GM19238 (cell line): Measurements from ENCODE around the gene PPP1CA.
A peak's percentile ranks its signal among the peaks of the same experiment; 100 is the strongest.

ENCODE experiments used
- DNase-seq: peaks from one replicate; pipeline ENCODE4 v3.0.0; 2011; ENCODE audit warnings: low spot score; ENCODE audit not compliant: insufficient read length

PPP1CA gene

DNA sequence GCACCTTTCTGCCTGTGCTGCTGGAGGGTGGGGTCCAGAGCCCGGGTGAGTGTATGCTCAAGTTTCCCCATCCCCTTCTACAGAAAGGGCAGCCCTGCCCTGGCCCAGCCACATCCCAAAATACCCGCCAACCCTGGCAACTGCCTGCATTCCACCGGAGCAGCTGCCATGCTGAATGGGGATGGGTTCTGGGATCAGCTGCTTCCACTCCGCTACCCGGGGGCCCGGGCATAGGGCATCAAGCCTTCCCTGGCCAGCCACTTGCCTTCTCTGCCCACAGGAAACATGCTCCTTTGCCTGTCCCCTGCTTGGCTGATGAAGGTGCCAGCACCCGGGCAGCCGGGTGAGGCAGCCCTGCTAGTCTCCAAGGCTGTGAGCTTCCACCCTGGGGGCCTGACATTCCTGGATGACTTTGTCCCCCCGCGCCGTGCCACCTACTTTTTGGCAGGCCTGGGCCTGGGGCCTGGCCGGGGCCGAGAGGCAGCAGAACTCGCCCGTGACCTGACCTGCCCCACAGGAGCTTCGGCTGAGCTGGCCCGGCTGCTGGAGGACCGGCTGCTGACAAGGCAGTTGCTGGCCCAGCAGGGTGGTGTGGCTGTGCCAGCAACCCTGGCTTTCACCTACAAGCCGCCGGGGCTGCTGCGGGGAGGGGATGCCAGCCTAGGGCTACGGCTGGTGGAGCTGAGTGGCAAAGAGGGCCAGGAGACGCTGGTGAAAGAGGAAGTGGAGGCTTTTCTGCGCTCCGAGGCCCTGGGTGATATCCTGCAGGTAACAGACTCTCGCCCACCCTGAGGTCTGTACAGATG is 17.0 kb upstream of the PPP1CA start:
- DNase-seq = no peak

DNA sequence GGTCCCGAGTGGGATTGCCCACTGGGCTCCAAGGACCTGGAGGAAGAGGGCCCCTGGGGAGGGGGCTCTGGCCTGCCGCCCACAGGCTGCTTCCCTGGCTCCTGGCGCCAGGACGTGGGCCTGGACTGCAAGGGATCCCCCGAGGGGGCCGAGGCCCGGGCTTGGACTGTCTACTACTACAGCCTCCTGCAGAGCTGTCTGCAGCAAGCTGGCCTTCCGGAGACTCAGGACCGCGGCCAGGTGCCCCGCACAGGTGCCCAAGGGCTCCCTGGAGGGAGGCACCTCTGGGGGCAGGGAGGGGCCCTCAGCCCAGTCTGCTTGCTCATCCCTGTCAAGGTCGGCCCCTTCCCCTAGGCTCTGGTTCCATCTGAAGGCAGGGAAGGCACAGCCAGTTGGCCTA is 15.8 kb upstream of the PPP1CA start:
- DNase-seq = no peak

DNA sequence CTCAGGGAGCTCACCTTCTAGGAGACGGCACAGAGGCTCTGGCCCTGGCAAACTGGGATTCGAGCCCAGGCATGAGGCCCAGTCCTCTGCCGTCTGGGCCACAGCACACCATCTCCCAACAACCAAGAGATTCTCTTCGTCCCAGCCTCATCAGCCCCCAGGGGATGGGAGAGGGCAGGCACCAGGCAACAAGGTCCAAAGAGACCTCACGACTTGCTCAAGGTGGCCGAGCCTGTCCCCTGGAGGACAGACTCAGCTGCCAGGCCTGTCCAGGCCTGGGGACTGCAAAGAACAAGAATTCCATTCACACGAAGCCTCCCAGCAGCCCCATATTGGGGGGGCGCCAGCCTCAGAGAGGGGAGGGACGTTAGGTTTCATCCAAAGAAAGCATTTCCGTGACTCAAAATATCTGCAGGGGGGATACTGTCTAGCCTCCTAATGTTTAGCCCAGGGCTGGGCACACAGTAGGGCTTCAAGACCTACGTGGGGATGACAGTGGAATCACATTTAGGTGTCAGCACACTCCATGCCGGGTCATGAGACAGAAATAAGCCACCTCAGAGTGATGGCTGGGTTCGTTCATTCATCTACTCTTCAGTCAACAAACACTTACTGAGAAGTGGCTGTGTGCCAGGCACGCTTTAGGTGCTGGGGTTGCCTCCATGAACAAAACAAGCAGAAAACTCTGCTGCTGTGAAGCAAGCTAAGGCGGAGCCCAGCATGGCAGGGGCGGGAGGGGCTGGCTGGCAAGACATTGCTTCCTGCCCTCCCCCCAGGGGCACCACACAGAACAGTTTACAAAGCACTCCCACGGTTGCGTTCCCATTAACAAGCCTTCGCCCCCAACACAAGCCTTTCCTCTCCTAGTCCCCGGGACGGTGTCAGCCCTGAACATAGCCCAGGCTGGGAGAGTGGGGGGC is 15.0 kb upstream of the PPP1CA start:
- no peak for DNase-seq

DNA sequence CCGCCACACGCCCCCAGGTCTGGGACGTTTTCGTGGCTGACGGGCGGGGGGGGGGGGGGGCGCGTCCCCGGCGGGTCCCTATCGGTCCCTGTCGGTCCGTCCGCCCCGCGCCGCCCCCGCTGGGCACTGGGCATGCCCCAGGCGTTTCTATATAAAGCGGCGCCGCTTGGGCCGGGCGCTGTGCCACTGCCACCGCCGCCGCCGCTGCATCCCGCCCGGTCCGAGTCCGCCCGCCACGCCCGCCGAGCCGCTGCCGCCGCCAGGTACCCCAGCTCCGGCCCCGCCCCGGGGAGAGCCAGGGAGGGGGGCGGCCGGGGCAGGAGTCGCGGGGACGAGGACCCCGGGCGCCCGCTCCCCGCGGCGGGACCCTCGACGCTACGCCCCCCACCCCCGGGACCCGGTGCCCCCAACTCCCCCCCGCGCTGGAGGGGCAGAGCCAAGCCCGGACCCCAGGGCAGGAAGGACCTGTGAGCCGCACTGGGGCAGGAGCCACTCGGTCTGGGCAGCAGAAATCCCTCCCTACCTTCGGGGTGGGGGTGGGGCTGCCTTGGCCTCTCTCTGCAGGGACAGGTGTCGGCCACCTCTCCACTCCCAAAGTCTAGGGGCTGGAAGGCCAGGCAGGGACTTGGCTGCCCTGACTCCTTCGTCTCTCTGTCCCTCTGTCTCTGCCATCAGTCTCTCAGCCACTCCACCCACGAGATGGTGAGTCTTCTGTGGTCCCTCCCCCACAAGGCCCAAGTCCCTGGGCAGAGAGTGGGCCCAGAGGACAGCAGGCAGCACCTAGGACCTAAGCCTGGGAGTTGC is 14.0 kb upstream of the PPP1CA start, which contains the start of gene CARNS1:
TSS of gene CARNS1 (plus strand) at position 178 of the 804 bp plus-strand sequence. CDS start at position 700, 522 bp downstream.
- no peak for DNase-seq

DNA sequence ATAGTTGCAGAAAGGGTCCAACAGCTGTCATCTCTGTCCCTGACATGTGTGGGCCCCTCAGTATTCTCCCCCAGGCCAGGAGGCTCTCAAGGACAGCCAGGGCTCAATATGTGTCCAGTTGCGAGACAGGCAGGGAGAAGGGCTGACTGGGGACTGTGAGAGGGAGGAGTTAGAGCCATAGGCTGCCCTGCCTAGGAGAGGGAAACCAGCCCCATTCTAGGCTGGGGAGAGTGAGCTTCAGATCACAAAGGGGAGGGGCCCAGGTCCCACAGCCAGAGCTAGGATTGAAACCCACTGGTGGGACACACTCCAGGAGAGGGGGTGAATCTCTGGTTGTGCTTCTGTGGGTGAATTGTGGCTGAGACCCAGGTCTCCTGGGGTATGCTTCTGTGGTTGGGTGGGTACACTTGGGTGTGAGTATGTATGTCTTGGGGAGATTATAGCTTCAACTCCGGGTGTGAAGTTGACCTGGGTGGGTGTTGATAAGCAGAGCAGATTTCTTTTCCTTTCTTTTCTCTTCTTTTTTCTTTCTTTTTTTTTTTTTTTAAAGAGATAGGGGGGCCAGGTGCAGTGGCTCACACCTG is 11.7 kb upstream of the PPP1CA start:
- DNase-seq = no peak

DNA sequence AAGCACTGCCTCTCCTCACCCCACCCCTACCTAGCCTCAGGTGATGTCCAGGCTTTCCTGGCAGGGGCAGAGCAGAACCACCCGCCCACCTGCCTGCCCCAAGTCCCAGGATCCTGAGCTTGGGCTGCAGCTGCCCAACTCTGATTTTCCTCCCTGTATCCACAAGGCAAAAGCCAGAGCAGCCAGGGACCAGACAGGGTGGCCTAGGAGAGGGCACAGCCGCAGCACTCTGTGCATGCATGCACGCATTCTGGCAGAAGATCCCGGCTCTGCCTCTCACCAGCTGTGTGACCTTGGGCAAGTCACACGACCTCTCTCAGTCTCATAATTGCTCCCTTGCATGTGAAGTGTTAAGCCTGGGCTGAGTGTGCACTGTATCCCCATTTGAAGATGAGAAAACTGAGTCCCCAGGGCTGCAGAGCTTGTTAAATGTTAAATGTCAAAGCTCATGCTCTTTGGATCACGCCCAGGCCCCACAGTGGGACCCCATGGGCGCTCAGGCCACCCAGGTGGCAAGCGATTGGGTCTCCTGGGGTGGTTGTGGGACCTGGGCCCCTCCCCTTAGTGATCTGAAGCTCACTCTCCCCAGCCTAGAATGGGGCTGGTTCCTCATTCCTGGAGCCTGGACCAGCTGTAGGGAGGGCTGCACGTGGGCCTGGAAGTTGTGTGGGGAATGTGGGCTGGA is 11.0 kb upstream of the PPP1CA start:
- DNase-seq = no peak

DNA sequence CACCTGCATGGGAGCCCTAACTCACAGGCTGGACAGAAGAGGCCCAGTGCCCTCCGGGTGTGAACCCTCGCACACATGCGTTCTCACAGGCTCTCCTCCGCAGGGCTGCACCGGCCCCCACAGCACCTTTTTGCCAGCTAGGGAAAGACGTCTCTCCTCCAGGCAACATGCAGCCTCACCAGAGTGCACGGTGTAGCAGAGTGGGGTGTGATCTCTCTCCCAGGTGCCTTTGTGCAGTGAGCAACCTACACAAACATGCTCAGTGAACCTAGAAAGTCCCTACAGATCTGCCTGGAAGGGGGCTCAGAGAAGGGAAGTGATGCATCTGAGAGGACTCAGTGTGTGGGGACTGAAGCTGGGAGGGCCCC is 10.1 kb upstream of the PPP1CA start:
- no peak for DNase-seq

DNA sequence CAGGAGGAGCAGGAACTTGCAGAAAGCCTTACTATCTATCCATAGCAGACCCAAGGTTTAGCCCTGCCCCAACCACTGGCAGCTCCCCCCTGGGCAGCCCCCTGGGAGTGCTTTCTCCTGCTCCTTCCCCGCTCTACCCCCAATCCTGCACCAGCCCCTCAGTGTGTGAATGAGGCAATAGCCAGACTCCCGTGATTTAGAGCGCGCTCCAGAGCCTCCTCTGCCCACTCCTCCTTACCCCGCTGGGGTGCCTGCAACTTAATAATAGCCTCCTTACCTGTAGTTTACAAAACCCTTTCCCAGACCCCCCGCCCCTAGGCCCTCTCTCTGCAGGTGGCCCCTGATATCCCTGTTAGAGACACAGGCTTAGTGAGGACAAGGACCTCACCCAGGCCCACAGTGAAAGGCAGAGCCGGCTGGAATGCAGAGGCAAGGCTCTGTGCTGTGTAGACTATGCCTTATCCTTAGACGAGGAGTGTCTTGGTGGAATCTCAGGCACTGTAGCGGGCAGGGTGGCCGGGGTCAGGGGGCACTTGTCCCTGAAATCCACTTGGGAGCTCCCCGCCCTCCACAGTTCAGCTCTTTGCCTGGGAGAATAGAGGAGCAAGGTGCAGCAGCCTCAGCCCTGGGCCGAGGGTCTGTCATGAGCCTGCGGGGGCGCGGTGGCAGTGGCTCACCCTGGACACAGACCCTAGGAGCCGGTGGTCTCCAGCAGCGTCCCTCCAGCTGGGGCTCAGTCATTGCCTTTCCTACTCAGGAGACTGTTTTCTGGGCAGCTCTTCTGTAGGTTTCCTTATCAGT is 9.5 kb upstream of the PPP1CA start:
- no peak for DNase-seq

DNA sequence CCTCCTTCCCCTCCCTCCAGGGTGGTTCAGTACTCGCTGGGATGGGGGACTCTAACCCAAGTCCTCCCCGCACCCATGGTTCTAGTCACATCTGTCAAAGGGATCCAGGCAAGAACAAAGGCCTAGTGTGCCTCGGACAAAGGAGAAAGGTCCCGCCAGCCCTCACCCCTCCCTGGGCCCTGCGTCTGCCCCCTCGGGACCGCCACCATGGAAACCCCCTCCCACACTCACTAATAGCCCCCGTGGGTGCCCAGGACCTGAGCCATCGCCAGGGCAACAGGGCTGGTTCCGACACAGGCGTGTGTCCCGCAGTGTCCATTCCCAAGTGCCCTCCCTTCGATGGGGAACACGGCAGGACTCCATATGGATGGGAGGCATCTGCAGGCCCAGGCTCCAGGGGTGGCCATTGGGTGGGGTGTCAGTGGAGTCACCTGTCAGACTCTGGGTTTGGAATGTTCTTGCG is 8.7 kb upstream of the PPP1CA start:
- DNase-seq = no peak

DNA sequence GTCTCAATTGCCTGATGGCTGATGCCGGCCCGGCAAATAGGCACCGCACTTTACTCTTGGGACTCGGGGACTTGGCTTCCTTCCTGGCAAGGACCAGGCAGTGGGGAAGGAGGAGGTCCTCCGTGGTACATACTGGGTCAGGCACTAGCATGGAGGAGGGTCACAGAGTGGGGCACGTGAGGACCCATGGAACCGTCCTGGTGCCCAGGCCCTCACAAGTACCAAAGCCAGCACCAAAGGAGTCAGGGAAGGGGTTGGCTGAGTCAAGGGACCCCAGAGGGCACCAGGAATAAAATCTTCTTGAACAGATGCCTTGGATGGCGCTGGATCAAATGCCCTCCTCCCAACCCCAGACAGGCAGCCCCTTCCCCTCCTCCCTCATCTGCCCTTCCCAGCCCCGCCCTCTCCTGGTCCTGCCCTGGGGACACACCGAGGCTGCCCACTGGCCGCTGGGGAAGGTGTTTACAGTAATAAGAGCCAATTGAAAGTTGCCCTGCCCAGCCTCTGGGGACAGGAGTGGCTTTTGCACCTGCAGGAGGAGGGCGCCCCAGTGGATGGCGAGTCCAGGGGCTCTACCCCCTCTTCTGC is 8.2 kb upstream of the PPP1CA start:
- DNase-seq = no peak

DNA sequence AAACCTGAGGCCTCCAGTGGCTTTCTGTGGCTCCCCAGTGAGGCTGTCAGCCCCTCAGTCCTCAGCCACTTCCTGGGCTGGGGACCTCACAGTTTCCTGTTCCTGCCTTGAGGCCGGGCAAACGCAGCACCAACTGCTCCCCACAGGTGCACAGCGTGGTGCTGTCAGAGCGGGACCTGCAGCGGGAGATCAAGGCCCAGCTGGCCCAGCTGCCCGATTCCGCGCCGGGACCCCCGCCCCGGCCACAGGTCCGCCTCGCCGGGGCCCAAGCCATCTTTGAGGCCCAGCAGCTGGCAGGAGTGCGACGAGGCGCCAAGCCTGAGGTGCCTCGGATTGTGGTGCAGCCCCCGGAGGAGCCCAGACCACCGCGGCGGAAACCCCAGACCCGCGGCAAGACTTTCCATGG is 7.6 kb upstream of the PPP1CA start:
- DNase-seq = peak; percentile 90

DNA sequence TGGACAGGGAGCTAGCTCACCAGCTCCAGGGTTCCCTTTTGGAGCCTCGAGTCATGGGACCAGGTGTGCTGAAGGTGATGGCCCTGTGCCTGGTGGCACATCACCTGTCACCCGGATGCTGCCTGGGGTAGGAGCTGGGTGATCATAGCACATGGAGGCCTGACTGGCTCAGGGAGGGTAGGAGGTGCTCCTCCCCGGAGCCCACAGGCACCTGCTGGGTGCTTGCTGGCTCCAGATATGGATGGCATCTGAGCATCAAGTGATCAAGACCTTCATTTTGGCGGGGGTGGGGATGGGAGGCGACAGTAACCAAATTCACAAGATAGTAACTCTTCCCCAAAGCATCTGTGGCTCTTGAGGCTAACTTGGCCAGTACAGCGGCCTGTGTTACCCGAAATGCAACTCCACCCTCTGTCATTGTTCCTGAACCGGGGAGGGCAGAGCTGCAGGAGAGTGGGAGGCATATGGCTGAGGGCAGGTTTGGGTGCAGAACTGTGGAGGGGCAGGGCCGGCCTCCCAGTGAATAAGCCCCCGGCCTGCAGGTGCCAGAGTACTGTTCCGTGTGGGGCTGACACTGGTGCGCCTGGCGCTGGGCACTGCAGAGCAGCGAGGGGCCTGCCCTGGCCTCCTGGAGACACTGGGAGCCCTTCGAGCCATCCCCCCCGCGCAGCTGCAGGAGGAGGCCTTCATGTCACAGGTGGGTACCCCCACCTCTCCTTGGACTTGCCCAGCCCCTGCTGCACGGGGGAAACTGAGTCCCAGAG is 7.0 kb upstream of the PPP1CA start:
- no peak for DNase-seq

DNA sequence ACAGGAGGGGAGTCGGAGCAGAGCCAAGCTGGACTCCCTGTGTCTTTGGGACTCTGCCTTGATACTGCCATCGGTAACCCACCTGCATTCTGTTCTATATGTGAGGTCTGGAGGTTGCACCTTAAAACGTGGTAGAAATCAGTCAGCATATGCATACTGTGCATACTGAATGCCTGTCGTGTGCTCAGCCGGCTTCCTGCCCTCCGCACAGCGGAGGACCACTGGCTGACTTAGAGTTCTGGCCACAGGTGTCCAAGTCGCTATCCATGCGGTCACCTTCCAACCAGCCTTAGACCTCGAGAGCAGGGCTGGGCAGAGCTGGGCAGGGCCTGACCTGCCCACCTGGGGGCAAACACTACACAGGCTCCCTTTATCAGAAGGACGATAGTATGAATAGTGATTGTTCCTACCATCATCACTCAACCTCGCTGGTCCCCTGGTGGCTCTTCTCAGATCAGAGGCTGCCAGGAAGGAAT is 6.1 kb upstream of the PPP1CA start:
- DNase-seq = no peak

DNA sequence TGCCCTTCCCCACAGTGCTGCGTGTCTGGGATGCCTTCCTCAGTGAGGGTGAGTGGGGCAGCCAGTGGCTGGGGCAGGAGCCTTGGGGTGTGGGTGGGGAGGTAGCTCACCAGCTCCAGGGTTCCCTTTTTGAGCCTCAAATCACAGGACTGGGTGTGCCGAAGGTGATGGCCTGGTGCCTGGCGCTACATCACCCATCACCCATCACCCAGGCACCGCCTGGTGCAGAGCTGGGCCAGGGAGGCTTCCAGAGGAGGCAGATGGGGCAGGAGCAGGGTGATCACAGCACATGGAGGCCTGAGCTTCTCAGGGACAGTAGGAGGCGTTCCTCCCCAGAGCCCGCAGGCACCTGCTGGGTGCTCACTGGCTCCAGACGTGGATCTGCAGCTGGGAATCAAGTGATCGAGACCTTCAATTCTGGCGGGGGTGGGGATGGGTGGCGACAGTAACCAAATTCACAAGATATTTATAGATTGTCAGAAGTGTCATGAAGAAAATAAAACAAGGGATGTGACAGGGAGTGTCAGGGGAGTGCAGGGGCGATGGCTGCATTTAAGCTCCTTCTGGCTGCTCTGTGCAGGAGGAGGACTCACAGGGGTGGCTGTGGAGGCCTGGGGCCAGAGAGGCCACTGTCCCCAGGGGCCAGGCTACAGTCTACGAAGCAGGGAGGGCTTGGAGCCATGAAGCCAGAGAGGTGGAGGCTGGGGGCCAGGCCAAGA is 5.5 kb upstream of the PPP1CA start:
- DNase-seq = no peak

DNA sequence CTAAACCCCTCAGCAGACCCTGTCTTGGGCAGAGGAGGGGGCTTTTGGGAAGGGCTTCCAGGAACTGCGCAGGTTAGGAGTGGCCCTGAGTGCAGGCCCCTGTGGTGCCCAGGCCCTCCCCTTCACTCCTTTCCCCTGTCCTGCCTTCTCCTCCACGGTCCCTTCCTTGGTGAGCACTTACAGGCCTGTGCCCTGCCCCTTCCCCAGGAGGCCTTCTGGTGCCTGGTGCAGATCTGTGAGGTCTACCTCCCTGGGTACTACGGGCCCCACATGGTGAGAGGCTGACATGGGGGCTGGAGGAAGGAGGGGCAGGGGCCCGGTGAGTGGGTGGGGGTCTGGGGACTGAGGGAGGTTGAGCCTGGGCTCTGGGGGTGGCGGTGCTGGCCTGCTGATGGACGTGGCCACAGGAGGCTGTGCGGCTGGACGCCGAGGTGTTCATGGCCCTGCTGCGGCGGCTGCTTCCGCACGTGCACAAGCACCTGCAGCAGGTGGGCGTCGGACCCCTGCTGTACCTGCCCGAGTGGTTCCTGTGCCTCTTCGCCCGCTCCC is 4.8 kb upstream of the PPP1CA start:
- no peak for DNase-seq

DNA sequence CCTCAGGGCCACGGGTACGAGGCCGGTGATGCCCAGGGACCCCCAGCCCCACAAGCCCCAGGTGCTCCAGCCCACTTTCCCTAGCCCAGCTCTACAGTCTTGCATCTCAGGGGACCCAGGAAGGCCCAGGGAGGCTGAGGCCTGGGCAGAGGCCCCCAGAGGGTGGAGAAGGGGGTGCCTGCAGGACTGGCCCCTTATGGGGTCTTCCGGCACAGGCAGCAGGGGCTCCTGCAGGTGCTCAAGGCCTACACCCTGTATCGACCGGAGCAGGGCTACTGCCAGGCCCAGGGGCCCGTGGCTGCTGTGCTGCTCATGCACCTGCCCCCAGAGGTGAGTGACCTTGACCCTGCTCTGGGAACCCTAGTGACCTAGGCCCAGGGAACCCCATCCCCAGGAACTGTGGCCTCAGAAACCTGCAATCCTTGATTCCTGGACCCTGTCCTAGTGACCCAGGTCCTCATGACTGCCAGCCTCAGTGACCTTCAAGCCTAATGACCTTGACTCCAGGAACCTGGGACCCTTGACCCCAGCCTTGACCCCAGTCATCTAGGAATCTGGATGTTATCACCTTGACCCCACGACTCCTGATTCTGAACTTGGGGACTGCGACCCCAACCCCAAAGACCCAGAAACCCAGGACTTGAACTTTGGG is 4.2 kb upstream of the PPP1CA start:
- no peak for DNase-seq

DNA sequence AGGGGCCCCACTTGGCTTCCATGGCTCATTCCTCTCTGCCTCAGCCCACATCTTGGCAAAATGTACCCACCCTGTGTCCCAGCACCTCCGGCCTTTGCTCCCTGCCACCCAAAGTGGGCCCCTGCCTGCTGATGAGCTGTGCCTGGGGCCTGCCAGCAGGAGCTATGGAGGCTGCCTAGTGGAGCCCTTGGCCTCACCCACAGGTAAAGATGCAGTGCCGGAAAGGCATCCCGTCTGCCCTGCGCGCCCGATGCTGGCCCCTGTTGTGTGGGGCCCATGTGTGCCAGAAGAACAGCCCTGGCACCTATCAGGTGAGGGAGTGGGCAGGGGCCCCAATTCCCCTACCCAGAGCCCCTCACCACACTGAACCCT is 3.5 kb upstream of the PPP1CA start:
- no peak for DNase-seq
